K562 (cell line): ENCODE measurements around the gene CALML6. TPM values are rescaled to one million over a fixed set of nuclear protein-coding genes. Genes with fewer than 3 reads are reported as not detected.

Experiments used
- ATF1 ChIP-seq, 2 experiments: fragments of 450-650 bp in 1 of 2; IDR thresholded peaks; 2 replicates each; pipeline ENCODE4 v1.6.1; 2016; ENCODE audit warnings: missing compliant biosample characterization in 1 of 2, missing genetic modification characterization in 1 of 2
- CBX5 ChIP-seq: IDR thresholded peaks from 2 replicates; pipeline ENCODE4 v1.6.1; 2014; ENCODE audit warnings: low read depth, borderline replicate concordance
- GTF2E2 ChIP-seq: fragments of 200-800 bp; sonication (Bioruptor generic); IDR thresholded peaks from 2 replicates; pipeline ENCODE4 v1.6.1; 2016; ENCODE audit warnings: missing genetic modification characterization, missing compliant biosample characterization
- KAT2B ChIP-seq: IDR thresholded peaks from one replicate; pipeline ENCODE4 v1.6.1; 2012; ENCODE audit warnings: low read depth, mild to moderate bottlenecking, control low read depth, inconsistent platforms, low read length, moderate library complexity
- NFYB ChIP-seq: IDR thresholded peaks from 2 replicates; pipeline ENCODE4 v1.6.1; 2011; ENCODE audit warnings: mild to moderate bottlenecking, moderate library complexity; ENCODE audit not compliant: insufficient read length; ENCODE audit errors: extremely low read depth
- NKRF ChIP-seq: fragments of 450-650 bp; IDR thresholded peaks from 2 replicates; pipeline ENCODE4 v1.6.1; 2016; ENCODE audit warnings: borderline replicate concordance
- NR2C1 ChIP-seq, 2 experiments: fragments of 450-650 bp; IDR thresholded peaks; 2 replicates each; pipeline ENCODE4 v1.6.1; 2017; ENCODE audit warnings: mild to moderate bottlenecking in 2 of 2, antibody characterized with exemption in 1 of 2, inconsistent platforms in 1 of 2, missing compliant biosample characterization in 1 of 2, missing genetic modification characterization in 1 of 2
- PYGO2 ChIP-seq: fragments of 450-650 bp; IDR thresholded peaks from 2 replicates; pipeline ENCODE4 v1.6.1; 2016; ENCODE audit warnings: mild to moderate bottlenecking, missing genetic modification characterization, moderate library complexity, missing compliant biosample characterization
- WHSC1 ChIP-seq: IDR thresholded peaks from one replicate; pipeline ENCODE4 v1.6.1; 2012; ENCODE audit warnings: low read length, control low read depth, inconsistent platforms
- ZC3H8 ChIP-seq: fragments of 450-650 bp; IDR thresholded peaks from 2 replicates; pipeline ENCODE4 v1.6.1; 2017
- ZFP30 ChIP-seq: fragments of 250-450 bp; sonication (Bioruptor Pico); IDR thresholded peaks from 2 replicates; pipeline ENCODE4 v1.8.0; 2022; ENCODE audit warnings: moderate library complexity, mild to moderate bottlenecking, inconsistent platforms, borderline replicate concordance
- ZNF311 ChIP-seq: fragments of 250-450 bp; sonication (Bioruptor Pico); IDR thresholded peaks from 2 replicates; pipeline ENCODE4 v1.4.0; 2020; ENCODE audit warnings: mild to moderate bottlenecking, moderate library complexity
- ZNF551 ChIP-seq: fragments of 250-450 bp; sonication (Bioruptor Pico); IDR thresholded peaks from 2 replicates; pipeline ENCODE4 v1.5.0; 2021; ENCODE audit warnings: mild to moderate bottlenecking, moderate library complexity
- ZNF592 ChIP-seq: fragments of 450-650 bp; IDR thresholded peaks from 2 replicates; pipeline ENCODE4 v1.6.1; 2017; ENCODE audit warnings: antibody characterized with exemption, mild to moderate bottlenecking
- polyA plus RNA-seq, 8 experiments: library from polyadenylated mRNA; depleted of rRNA in 4 of 8; stranded (reverse) in 5 of 8; unstranded in 3 of 8; fragments of >200 nt; fragmentation: Nextera tagmentation in 2 of 8; fragmentation: Illumina TruSeq in 1 of 8; extraction: Ambion mirVana in 2 of 8; extraction: Trizol in 1 of 8; gene quantifications; 2 replicates each; pipeline versions ENCODE4 v1.2.1 to v1.2.3, GENCODE V29; 2011 to 2014; ENCODE audit warnings: inconsistent platforms in 1 of 8, missing spikeins in 1 of 8
- total RNA-seq, 7 experiments: library from RNA; depleted of rRNA in 6 of 7; stranded (reverse); fragments of >200 nt in 6 of 7; fragmentation: Illumina TruSeq in 2 of 7; extraction: Trizol in 2 of 7; gene quantifications; 2 replicates each; pipeline versions ENCODE4 v1.2.1 to v1.2.3, GENCODE V29; 2011 to 2021; ENCODE audit warnings: low replicate concordance in 1 of 7
- TF ChIP-seq, protein P1 (sequence below): sonication (generic); IDR thresholded peaks from 2 replicates; pipeline ENCODE4 v1.6.1; 2016
- TF ChIP-seq, protein P2 (sequence below): fragments of 200-800 bp; sonication (Bioruptor generic); IDR thresholded peaks from 2 replicates; pipeline ENCODE4 v1.6.1; 2017; ENCODE audit warnings: missing genetic modification characterization, missing compliant biosample characterization
- TF ChIP-seq, protein P3 (sequence below): IDR thresholded peaks from 2 replicates; pipeline ENCODE4 v1.6.1; 2014; ENCODE audit warnings: antibody characterized with exemption

The CALML6 gene
- total and polyA plus RNA-seq, 9 of the 15 experiments (the other 6 are each of a cell fraction or from before 2014, with no cell fraction given): 0.14 TPM; not detected in 8

GRCh38 chr1:1883092-1883873 is 31.8 kb upstream of the CALML6 start (continued):
- TF ChIP-seq ZNF592 (no peak), KAT2B (no peak), ZNF551 (CRISPR knock-in tag) (no peak), NR2C1 (IDR thresholded peaks at IDR 0.05) (peak; percentile 29; the same call in 1 of the 2 replicates), NR2C1 (tag; IDR thresholded peaks at IDR 0.05) (peak; percentile 54; the same call in 1 of the 2 replicates), NFYB (no peak), ZFP30 (CRISPR knock-in tag) (no peak), PYGO2 (tag) (no peak), CBX5 (no peak), NKRF (0 out of 2 replicates have a peak, but pooled peaks have one; percentile 3), ZNF311 (no peak), ATF1 (CRISPR knock-in tag; IDR thresholded peaks at IDR 0.05) (no peak), ATF1 (tag; IDR thresholded peaks at IDR 0.05) (peak; percentile 22; the same call in 1 of the 2 replicates), GTF2E2 (tag) (no peak), WHSC1 (no peak), ZC3H8 (no peak)
- TF ChIP-seq, protein P1, sequence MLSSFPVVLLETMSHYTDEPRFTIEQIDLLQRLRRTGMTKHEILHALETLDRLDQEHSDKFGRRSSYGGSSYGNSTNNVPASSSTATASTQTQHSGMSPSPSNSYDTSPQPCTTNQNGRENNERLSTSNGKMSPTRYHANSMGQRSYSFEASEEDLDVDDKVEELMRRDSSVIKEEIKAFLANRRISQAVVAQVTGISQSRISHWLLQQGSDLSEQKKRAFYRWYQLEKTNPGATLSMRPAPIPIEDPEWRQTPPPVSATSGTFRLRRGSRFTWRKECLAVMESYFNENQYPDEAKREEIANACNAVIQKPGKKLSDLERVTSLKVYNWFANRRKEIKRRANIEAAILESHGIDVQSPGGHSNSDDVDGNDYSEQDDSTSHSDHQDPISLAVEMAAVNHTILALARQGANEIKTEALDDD: peak; percentile 36; the same call in 1 of the 2 replicates
- TF ChIP-seq, protein P2, sequence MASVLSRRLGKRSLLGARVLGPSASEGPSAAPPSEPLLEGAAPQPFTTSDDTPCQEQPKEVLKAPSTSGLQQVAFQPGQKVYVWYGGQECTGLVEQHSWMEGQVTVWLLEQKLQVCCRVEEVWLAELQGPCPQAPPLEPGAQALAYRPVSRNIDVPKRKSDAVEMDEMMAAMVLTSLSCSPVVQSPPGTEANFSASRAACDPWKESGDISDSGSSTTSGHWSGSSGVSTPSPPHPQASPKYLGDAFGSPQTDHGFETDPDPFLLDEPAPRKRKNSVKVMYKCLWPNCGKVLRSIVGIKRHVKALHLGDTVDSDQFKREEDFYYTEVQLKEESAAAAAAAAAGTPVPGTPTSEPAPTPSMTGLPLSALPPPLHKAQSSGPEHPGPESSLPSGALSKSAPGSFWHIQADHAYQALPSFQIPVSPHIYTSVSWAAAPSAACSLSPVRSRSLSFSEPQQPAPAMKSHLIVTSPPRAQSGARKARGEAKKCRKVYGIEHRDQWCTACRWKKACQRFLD: 0 out of 2 replicates have a peak, but pooled peaks have one; percentile 57
- TF ChIP-seq, protein P3, sequence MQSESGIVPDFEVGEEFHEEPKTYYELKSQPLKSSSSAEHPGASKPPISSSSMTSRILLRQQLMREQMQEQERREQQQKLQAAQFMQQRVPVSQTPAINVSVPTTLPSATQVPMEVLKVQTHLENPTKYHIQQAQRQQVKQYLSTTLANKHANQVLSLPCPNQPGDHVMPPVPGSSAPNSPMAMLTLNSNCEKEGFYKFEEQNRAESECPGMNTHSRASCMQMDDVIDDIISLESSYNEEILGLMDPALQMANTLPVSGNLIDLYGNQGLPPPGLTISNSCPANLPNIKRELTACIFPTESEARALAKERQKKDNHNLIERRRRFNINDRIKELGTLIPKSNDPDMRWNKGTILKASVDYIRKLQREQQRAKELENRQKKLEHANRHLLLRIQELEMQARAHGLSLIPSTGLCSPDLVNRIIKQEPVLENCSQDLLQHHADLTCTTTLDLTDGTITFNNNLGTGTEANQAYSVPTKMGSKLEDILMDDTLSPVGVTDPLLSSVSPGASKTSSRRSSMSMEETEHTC: no peak
